Kidney (tissue), 14 donors: ENCODE data around the gene LCOR. TPM values are rescaled to one million over a fixed set of nuclear protein-coding genes. Genes with fewer than 3 reads are reported as not detected.
"Not testable (repeated sequence)": the region's sequence is repeated elsewhere in the genome, so short reads cannot be mapped to it uniquely, and the experiment has no call there.

Source experiments
- DNase-seq, 5 donors: peaks; one replicate each; pipeline ENCODE4 v3.0.0-alpha.2; 2013 to 2020
- FAIRE-seq: peaks from 2 replicates; lab custom pipeline; 2012; peaks lifted over from hg19 to GRCh38; lab: Jason Lieb, UNC
- H3K27ac ChIP-seq, 2 donors: one replicate each; pipeline ENCODE4 v1.7.0; 2013; ENCODE audit warnings: low read depth in 2 of 2, low read length in 2 of 2, inconsistent platforms in 1 of 2
- H3K27me3 ChIP-seq: one replicate; pipeline ENCODE4 v1.7.1; 2013; ENCODE audit warnings: low read length, inconsistent platforms; ENCODE audit not compliant: control insufficient read depth, insufficient read depth
- H3K36me3 ChIP-seq, 3 donors: one replicate each; pipeline versions ENCODE4 v1.7.0 to v1.7.1; 2013; ENCODE audit warnings: low read length in 3 of 3, control low read depth in 1 of 3, inconsistent platforms in 1 of 3; ENCODE audit not compliant: insufficient read depth in 3 of 3, control insufficient read depth in 2 of 3
- H3K4me1 ChIP-seq, 3 donors: one replicate each; pipeline versions ENCODE4 v1.7.0 to v1.7.1; 2013; ENCODE audit warnings: low read length in 3 of 3, inconsistent platforms in 1 of 3, low read depth in 1 of 3; ENCODE audit not compliant: control insufficient read depth in 2 of 3, insufficient read depth in 2 of 3
- H3K4me3 ChIP-seq, 3 donors: one replicate each; pipeline versions ENCODE4 v1.7.0 to v1.8.1; 2013; ENCODE audit warnings: low read length in 3 of 3, control low read depth in 1 of 3, inconsistent platforms in 1 of 3
- H3K9ac ChIP-seq, 3 donors: one replicate each; pipeline versions ENCODE4 v1.7.0 to v1.7.1; 2013; ENCODE audit warnings: low read length in 3 of 3, control low read depth in 1 of 3, inconsistent platforms in 1 of 3
- H3K9me3 ChIP-seq, 3 donors: one replicate each; pipeline versions ENCODE4 v1.7.0 to v1.7.1; 2013; ENCODE audit warnings: low read length in 3 of 3, control low read depth in 1 of 3, inconsistent platforms in 1 of 3; ENCODE audit not compliant: control insufficient read depth in 2 of 3, insufficient read depth in 1 of 3
- CTCF ChIP-seq: IDR thresholded peaks from 3 replicates; pipeline ENCODE4 v1.5.1; 2012; ENCODE audit warnings: mild to moderate bottlenecking, moderate library complexity, borderline replicate concordance; ENCODE audit not compliant: insufficient read depth; ENCODE audit errors: extremely low read depth
- intact Hi-C: fragments of 100-400 bp; cut with DNase I; formaldehyde crosslinking; loops from one replicate; pipeline ENCODE4 v1.11.1; 2022
- polyA plus RNA-seq: library from polyadenylated mRNA; stranded (reverse); fragments of 350-450 nt; fragmentation: Illumina TruSeq; extraction: RNeasy Lipid Tissue Mini Kit (QIAGEN cat#74804); gene quantifications from one replicate; pipeline ENCODE4 v1.2.3, GENCODE V29; 2014; ENCODE audit warnings: low read depth, low replicate concordance; ENCODE audit not compliant: insufficient read depth
- total RNA-seq: library from RNA; stranded (reverse); fragmentation: NEBNext Ultra II Directional; extraction: Animal tissue kit (Norgen Biotek cat#: 25700); gene quantifications from one replicate; pipeline ENCODE4 v1.2.1, GENCODE V29; 2021
- donor health status: control.
- donor health status: control.
- donor health status: control.
- donor health status: control.
- donor health status: control.
- donor health status: DM: yes; HTN: yes; CAD: no.
- donor health status: Normal renal cell carcinoma (clear cell type).

Gene LCOR
- total and polyA plus RNA-seq, 2 donors from 2014 or later, result 2.8 to 48.5 TPM

- no peak for TF ChIP-seq CTCF
- intact Hi-C loops, result no loop called here
- Histone ChIP-seq H3K36me3 (no peaks in the 10 kb centered on the region), H3K27me3 (no peaks in the 10 kb centered on the region), H3K27ac (no peak overlapping the region), H3K9ac (no peak overlapping the region), H3K9me3 (no peaks in the 10 kb centered on the region), H3K4me3 (no peak overlapping the region), H3K4me1 (peaks cover 0 to 4% (median 3%) of the 10 kb centered on the region in 3 donors)
- FAIRE-seq (no peak), DNase-seq (no peak)
These were observed 11.7 kb downstream of the LCOR start for GRCh38 chr10:96843823-96844222.

- no peaks in the 10 kb centered on the region for H3K27me3 ChIP-seq
- intact Hi-C loops, result no loop called here
- H3K4me3 ChIP-seq, result no peak overlapping the region
- no peak for DNase-seq
- no peak for FAIRE-seq
- H3K4me1 ChIP-seq, result peaks cover 0 to 4% (median 0%) of the 10 kb centered on the region in 3 donors
- H3K9me3 ChIP-seq, result no peaks in the 10 kb centered on the region
- no peaks in the 10 kb centered on the region for H3K36me3 ChIP-seq
- no peak for TF ChIP-seq CTCF
- no peak overlapping the region for H3K9ac ChIP-seq
- no peak overlapping the region for H3K27ac ChIP-seq
These were observed 14.3 kb downstream of the LCOR start for GRCh38 chr10:96846395-96846794.

GRCh38 chr10:96846926-96847325, 14.8 kb downstream of the LCOR start:
- TF ChIP-seq CTCF, result no peak
- no peaks in the 10 kb centered on the region for H3K9me3 ChIP-seq
- H3K27ac ChIP-seq, result no peak overlapping the region
- no peaks in the 10 kb centered on the region for H3K27me3 ChIP-seq
- intact Hi-C loops, result no loop called here
- no peaks in the 10 kb centered on the region for H3K36me3 ChIP-seq
- DNase-seq, result no peak
- FAIRE-seq, result no peak
- no peak overlapping the region for H3K4me3 ChIP-seq
- H3K9ac ChIP-seq, result no peak overlapping the region
- peaks cover 0 to 4% (median 0%) of the 10 kb centered on the region in 3 donors for H3K4me1 ChIP-seq

GRCh38 chr10:96847356-96847755, 15.3 kb downstream of the LCOR start:
- intact Hi-C loops, H3K9me3 ChIP-seq, H3K4me3 ChIP-seq, DNase-seq, FAIRE-seq, H3K9ac ChIP-seq, H3K27ac ChIP-seq, H3K36me3 ChIP-seq, H3K4me1 ChIP-seq, H3K27me3 ChIP-seq: not testable (repeated sequence)
